GF-D8 (cell line): ENCODE results near the gene FITM1.
"Not testable (repeated sequence)": the region's sequence is repeated elsewhere in the genome, so short reads cannot be mapped to it uniquely, and the experiment has no call there.

Source experiments
- DNase-seq: peaks from one replicate; lab custom pipeline; 2025; lab: John Stamatoyannopoulos, UW

Gene FITM1

DNA sequence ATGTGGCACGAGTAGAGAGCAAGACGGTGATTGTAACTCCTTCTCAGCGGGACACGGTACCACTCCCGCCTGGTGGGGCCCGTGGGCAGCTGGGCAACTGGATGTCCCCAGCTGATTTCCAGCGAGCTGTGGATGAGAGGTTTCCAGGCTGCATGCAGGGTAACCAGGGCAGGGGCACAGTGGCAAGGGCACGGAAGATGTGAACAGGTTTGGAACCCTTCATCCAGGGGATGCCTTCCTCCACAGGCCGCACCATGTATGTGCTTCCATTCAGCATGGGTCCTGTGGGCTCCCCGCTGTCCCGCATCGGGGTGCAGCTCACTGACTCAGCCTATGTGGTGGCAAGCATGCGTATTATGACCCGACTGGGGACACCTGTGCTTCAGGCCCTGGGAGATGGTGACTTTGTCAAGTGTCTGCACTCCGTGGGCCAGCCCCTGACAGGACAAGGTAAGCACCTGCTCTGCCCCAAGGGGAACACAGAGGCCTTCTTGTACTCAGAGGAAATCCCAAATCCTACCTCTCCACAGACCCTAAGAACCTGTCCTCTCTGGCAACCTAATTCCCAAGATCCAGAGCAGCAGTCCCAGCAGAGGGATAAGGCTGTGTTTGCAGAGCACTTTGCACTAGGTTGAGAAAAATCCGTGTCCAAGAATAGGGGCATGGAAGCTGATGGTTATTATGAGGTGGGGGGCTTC, 32.1 kb upstream of the FITM1 start:
- DNase-seq, result no peak

DNA sequence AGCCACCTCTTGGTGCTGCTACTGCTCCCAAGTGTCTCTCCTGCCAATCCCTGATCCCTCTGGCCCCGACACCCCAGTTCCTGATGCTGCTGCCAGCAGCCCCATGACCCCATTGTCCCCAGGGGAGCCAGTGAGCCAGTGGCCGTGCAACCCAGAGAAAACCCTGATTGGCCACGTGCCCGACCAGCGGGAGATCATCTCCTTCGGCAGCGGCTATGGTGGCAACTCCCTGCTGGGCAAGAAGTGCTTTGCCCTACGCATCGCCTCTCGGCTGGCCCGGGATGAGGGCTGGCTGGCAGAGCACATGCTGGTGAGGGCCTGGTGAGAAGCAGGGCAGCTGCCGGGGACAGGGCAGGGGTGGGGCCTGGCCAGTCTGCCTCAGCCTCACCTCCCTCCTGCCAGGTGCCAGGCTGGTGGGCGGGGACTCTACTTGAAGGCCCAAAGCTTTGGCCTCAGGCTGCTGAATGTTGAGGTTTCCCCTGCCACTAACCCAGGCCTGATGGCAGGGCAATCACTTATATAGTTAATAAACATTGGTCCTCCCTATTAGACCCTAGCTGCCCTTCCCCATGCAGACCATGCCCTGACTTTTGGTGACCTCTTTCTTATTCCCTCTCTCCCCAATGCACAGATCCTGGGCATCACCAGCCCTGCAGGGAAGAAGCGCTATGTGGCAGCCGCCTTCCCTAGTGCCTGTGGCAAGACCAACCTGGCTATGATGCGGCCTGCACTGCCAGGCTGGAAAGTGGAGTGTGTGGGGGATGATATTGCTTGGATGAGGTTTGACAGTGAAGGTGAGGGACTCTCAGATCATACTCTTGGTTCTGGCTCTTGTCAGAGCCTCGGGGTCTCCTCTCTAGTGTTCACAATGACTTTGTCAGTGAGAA, 31.3 kb upstream of the FITM1 start:
- no peak for DNase-seq

DNA sequence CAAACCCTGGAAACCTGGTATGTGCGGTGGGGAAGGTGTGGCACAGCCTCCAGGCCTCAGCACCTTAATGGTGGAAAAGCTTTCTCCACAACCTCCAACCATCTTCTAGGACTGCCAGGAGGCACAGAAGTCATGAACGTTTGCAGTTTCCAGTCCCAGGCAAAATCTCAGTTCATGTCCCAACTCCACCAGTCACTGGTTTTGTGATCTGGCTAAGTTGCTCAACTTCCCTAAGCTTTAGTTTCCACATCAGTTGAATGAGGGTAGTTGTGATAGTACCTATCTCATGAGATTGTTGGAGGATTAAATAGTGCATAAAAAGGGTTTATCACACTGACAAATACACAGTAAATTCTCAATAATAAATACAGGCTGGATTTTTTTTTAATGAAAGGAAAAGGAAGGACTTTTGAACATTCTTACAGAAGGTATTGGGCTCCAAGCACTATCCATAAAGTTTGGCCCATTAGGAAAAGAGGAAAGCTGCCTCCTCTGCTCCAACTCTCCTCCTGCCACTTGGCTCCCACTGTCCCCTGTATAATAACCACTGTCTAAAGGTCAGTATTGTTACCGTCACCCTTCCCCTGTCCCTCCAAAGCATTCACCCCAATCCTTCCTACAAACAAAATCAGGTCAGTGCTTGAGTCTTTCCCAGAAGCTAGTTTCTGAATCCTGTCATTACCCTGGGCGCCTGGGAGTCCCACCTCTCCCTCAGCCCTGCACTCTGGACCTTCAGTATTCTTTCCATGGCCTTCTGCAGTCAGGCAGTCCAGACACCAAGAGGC, 30.1 kb upstream of the FITM1 start:
- DNase-seq, result peak; percentile 8

DNA sequence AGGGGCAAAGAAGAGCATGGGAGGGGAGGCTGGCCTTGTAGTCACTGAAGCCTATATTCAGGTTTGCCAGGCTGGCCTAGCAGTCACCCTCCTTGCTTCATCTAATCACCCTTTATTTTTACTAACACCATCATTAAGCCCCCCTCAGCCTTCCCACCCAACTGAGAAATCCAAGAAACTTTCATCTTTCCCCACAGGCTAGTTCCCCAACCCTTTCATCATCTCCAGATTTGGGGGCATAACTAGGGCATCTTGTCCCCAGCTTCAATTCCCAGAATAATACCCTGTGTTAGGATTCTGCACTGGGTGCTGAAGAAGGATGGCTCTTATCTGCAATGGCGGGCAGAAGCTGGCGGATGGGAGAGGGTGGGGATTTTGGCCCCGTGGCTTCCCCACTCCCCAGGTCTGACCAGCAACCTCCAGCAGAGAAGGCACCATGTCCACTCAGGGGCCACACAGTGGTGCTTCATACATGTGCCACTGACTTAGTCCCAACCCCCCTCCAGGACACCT, 29.4 kb upstream of the FITM1 start:
- no peak for DNase-seq

DNA sequence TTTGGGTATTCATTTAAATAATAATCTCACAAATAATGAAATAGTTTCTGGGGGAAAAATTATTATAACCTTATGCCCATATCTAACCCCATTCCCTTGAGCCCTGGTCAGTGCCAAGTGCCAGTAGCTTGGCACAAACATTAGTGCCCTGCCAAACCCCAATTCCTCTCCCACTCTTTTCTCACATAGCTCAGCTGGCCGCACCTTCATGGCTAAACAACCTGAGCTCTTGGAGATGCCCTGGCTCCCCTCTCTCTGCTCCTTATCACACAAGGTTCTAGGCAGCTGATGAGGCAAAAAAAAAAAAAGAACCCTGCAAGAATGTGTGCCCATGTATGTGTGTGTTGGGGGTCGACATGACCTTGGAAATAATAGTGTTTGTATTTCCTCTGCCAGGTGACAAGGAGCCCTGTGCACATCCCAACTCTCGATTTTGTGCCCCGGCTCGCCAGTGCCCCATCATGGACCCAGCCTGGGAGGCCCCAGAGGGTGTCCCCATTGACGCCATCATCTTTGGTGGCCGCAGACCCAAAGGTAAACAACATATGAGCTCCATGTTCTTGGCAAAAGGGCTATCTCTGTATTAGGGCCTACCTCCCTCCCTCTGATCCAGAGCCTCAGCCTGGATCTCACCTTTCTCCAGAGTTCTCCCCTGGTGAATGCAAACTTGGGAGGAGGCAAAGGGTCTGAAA, 28.0 kb upstream of the FITM1 start:
- DNase-seq, result no peak

DNA sequence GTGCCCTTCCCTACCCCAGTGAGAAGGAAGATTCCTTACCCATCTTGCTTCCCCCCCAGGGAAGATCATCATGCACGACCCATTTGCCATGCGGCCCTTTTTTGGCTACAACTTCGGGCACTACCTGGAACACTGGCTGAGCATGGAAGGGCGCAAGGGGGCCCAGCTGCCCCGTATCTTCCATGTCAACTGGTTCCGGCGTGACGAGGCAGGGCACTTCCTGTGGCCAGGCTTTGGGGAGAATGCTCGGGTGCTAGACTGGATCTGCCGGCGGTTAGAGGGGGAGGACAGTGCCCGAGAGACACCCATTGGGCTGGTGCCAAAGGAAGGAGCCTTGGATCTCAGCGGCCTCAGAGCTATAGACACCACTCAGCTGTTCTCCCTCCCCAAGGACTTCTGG, 27.0 kb upstream of the FITM1 start:
- DNase-seq, result no peak

DNA sequence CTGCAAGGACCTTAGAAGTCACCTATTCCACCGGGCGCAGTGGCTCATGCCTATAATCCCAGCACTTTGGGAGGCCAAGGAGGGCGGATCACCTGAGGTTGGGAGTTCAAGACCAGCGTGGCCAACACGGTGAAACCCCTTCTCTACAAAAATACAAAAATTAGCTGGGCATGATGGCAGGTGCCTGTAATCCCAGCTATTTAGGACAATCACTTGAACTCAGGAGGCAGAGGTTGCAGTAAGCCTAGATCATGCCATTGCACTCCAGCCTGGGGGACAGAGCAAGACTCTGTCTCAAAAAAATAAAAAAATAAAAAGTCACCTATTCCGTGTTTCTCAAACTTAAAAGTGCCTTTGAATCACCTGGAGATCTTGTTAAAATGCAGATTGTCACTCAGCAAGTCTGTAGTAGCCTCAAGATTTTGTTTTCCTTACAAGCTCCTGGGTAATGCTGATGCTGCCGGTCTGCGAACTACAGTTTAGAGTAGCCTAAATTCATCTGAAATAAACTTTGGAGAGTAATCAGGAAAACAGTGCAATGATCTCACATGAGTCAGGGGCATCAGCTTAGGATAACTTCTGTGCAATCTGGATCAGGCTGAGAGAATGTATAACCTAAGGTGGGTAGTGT, 24.7 kb upstream of the FITM1 start:
- not testable (repeated sequence) for DNase-seq

DNA sequence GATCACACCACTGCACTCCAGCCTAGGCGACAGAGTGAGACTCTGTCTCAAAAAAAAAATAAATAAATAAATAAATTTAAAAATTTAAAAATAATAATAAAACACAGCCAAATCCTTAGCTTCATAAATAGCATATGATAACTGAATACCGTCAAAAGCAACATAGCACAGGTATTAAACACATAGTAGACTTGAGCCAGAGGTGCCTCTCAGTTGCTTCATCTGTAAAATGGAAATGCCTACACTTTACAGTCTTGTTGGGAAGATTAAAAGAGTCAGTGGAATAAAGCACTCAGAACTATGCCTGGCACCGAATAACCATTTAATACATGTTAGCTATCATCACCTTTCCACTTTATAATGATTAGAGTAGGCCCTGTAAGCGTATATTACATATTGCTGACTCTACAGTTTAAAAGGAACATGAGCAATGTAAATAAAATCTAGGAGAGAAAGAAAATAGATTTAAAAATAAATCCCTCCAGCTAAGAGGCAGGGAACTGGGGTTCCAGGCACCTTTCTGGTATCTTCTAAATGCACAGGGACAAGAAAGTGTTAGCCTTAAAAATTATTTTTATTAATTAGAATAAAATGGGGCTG, 23.7 kb upstream of the FITM1 start:
- no peak for DNase-seq

DNA sequence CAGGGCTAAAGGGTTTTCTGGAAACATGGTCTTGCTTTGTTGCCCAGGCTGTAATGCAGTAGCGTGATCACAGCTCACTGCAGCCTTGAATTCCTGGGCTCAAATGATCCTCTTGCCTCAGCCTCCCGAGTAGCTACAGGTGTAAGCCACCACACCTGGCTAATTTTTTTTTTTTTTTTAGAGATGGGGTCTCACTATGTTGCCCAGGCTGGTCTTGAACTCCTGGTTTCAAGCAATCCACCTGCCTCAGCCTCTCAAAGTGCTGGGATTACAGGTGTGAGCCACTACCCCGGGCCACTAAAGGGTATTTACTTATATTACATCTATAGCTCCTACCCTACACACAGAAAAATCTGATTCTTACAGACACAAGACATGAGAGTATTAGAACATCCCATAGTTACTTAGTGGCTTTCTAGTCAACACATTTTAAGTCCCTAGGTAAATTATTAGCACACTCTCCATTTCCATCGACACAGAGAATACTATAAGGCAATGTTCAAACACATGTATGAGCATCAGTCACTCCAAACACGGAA, 22.1 kb upstream of the FITM1 start:
- no peak for DNase-seq

DNA sequence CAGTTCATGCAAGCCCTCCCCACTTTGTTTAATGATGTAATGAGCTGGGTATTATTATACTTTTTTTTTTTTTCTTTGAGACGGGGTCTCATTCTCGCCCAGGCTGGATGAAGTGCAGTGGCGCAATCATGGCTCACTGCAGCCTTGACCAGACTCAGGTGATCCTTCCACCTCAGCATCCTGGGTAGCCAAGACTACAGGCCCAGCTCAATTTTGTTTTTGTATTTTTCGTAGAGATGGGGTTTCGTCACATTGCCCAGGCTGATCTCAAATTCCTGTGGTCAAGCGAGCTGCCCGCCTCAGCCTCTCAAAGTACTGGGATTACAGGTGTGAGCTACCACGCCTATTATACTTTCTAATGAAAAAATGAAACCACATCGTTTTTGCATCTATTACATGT, 20.4 kb upstream of the FITM1 start:
- DNase-seq, result no peak

DNA sequence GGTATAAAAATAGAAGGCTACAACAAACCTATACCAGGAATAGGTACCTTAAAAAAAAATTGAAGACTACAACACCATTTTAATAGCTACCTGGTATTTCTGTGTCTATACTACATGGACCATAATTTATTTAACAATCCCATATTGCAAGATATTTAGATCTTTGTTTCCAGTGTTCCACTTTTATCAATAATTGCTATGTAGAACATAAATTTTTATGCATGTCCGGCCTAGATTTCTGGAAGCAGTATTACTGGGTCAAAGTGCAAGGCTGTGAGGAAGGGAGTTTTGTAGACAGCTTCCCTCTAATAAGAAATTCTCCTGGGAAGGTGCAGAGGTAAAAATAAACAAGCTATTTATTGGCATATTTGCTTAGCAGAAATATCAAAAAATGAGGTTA, 19.9 kb upstream of the FITM1 start:
- no peak for DNase-seq

DNA sequence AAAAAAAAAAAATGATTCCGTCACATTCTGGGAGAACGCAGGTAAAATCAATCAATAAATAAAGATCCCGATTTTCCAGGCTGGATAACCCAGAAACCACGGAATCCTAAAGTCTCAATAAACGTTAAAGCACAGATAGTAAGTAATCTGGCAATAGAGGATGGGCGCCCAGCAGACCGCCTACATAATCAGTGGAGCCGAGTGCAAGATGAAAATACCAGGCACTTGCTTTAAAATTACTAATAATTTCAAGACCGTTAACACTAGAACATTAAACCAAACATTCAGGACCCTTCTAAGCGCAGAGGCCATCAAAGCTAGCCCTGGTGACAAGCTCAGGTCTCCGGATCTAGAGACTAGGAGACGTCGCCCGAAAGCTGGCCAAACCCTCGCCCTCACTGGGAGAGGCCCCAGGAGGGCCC, 17.1 kb upstream of the FITM1 start:
- no peak for DNase-seq

DNA sequence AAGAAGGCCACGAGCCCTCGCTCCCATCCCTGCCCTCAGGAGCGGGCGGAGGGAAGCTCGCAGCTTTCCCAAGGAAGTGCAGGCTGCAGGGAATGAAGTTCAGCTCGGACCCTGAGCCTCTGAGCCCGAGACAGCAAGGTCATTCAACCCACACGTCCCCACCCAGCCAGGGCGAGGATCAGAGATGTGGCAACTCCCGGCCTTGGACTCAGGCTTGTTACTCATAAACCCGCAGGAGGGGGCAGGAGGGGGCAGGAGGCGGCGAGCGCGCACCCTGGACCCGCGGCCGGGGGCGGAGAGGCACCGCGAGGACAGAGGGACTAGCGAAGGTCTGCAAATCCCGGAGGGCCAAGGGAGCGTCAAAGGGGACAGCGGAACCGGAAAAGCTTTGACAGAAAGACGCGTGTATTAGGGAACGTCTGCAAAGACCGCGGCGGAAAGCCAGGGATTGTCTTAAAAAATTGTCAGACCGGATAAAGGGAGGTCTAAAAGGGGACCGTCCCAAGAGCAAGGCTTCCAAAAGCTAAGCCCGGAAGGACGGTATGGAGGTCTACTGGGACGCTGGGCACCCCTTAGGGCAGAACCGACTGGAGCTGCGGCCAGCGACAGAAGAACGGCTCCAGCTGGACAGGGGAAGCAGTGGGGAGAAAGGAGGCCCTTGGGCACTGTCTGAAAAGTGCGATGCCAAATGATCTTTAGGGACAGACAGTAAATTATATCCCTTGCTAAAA, 16.5 kb upstream of the FITM1 start:
- peak; percentile 90 for DNase-seq

DNA sequence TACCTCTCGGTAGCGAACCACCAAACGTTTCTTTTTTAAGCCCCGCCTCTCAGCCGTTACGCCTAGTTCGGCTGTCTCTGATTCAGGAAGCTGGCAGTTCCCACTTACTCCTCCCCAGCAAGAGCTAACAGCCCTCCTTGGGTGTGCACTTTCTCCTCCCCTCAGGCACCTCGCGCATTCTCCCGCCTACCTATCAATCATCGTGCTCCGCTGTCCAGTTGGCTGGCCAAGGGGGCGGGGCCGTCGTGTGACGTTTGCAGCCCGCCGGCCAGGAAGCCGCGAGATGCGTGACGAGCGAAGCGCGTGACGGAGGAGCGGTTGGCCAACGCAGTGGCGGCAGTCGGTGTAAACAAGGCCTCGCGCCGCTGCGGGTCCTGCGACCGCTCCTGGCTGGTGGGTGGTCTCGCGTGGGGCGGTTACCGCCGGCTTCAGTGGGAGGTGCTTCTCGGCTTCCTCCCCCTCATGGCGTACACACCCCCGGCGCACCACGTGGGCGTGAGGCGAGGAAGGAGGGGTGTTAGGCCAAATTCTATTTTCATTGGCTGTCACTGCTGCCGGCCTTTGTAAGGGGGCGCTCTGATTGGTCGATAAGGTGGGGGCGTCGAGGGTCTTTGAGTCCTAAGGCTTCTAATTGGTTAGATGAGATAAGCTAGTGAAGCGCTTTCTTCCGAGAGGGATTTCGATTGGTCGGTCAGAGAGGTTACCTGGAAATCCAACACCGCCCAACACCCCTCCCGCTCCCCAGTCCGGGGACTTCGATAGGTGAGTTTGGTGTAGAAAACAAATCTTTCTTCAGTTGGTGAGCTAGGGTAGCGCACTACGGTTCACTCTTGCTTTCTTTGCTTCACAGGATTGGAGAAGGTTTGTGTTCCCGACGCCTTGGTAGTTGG, 15.7 kb upstream of the FITM1 start, which contains the start of the genes DCAF11 and NRL:
Gene DCAF11 (plus strand): TSS at position 246 of the 890 bp plus-strand sequence. CDS start 818 bp downstream, outside the sequence.
Gene NRL (minus strand): TSS at position 418 of the 890 bp plus-strand sequence. CDS start 32,101 bp downstream, outside the sequence.
- peak; percentile 99 for DNase-seq

DNA sequence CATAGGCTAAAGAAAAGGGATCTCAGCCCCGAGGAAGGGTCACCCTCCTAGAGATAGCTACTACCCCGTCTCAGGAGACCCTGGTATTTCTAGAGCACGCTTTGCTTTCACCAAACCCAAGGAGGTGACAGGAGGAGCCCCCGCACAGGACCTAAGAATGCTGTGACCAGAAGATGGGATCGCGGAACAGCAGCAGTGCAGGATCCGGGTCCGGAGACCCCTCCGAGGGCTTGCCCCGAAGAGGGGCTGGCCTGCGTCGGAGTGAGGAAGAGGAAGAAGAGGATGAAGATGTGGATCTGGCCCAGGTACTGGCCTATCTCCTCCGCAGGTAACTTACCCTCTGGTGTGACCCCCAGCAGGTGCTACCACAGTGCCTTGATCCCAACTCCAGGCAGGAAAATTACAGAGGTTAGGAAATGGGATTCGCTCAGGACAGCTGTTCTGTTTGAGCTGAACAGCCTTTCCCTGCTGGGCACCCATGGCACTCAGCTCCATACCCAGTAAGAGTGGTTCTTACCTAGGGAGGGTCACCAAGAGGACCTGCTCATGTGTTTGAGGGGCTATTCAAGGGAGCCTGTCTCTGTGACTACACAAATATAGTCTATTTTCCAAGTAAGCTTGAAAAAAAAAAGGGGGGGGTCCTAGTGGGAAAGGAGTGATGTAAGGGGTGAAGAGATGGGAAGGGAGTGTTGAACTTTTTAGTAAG, 14.9 kb upstream of the FITM1 start:
- DNase-seq, result no peak

DNA sequence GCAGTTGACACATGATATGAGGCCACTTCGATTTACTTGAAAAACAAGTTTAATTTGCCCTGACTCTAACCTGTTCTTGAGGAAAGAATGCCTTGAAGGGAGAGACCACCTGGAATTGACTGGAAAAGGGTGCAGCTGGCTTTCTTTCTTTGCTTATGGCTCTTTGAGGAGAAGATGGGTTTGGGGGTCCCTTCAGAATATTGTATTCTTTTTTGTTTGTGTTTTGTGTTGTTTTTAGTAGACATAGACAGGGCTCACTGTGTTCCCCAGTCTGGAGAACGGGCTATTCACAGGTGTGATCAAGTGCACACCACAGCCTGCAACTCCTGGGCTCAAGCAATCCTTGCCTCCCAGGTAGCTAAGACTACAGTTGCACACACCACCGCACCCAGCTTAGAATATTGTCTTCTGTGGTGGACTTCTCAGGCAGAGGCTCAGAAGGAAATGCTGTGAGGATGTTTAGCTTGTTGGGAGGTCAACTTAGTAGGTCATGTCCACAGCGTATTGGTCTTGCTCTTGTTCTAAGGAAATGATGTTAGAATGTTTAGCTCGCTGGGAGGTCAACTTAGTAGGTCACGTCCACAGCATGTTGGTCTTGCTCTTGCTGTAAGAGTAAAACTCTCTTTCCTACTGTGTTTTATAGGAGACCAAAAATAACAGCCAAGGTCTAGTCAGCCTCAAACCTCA, 14.2 kb upstream of the FITM1 start:
- DNase-seq, result no peak

DNA sequence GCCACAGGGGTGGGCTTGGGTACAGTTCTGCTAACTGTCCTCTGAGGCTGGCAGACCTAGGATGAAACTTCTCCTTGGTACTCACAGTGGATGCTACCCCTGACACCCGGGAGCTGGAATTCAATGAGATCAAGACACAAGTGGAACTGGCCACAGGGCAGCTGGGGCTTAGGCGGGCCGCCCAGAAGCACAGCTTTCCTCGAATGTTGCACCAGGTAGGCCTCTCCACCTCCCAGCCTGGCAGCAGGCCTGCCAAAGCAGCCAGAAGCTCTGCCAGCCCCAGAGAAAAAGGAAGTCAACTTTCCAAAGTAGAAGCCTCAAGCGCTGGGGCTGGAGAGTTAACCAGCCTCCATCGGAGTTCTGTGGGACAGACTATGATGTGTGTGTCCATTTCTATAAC, 13.3 kb upstream of the FITM1 start:
- DNase-seq, result no peak
